Peyer's patch (tissue), 4 donors: ENCODE measurements around the gene RFX3.

ENCODE experiments used
- CTCF ChIP-seq, 6 experiments: fragments of 450-650 bp in 4 of 6; fragments of 200-600 bp in 2 of 6; sonication (generic) in 1 of 6; IDR thresholded peaks; one replicate each; pipeline ENCODE4 v1.5.1; 2017 to 2019; ENCODE audit warnings: antibody characterized with exemption in 6 of 6, mild to moderate bottlenecking in 3 of 6, moderate library complexity in 1 of 6
- POLR2A ChIP-seq, 2 donors: fragments of 450-650 bp; IDR thresholded peaks; one replicate each; pipeline ENCODE4 v1.5.1; 2017; ENCODE audit warnings: antibody characterized with exemption in 2 of 2, mild to moderate bottlenecking in 2 of 2, moderate library complexity in 2 of 2

DNA sequence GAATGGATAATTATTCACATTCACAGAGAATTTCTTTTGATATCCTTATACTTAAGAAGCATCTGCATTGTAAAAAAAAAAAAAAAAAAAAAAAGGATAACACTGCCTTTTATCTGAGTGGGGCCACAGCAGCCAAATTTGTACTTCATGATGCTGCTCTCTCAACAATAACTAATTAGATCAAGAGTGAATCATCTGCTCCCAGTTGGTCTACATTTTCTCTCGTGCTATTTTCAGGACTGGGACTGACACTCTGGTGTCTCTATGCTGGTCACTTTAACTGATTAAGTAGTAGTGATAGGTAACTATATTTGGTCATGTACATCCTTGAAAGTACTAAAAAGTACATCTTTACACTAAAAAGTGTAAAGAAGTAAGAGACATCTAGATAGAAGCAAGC is 90.1 kb downstream of the RFX3 start:
- TF ChIP-seq POLR2A (IDR thresholded peaks at IDR 0.05) (no peak), CTCF (IDR thresholded peaks at IDR 0.05) (no peak)
